Neuron (in vitro differentiated cells): ENCODE data around the gene DPP7.
"Not testable (repeated sequence)": the region's sequence is repeated elsewhere in the genome, so short reads cannot be mapped to it uniquely, and the experiment has no call there.

ENCODE experiments used
- H2AFZ ChIP-seq: one replicate; pipeline ENCODE4 v1.6.1; 2013; ENCODE audit warnings: low read depth, mild to moderate bottlenecking, inconsistent platforms, low read length, moderate library complexity
- H3K27me3 ChIP-seq: one replicate; pipeline ENCODE4 v1.6.1; 2013; ENCODE audit warnings: low read length; ENCODE audit not compliant: insufficient read depth
- H3K36me3 ChIP-seq: one replicate; pipeline ENCODE4 v1.6.1; 2013; ENCODE audit warnings: low read length; ENCODE audit not compliant: insufficient read depth
- H3K4me1 ChIP-seq: one replicate; pipeline ENCODE4 v1.6.1; 2013; ENCODE audit warnings: low read length; ENCODE audit not compliant: insufficient read depth
- H3K4me3 ChIP-seq: 2 replicates; pipeline ENCODE4 v1.5.1; 2013; ENCODE audit warnings: mild to moderate bottlenecking, low read length, moderate library complexity
- H3K9me3 ChIP-seq: one replicate; pipeline ENCODE4 v1.6.1; 2013; ENCODE audit warnings: low read length

The DPP7 gene

GRCh38 chr9:137130176-137130755, 15.7 kb upstream of the DPP7 start:
- no peaks in the 10 kb centered on the region for H3K9me3 ChIP-seq
- H3K27me3 ChIP-seq: no peaks in the 10 kb centered on the region
- peaks cover 12% of the 10 kb centered on the region for H3K4me1 ChIP-seq
- peak overlapping the region; percentile 86 for H3K4me3 ChIP-seq
- no peaks in the 10 kb centered on the region for H3K36me3 ChIP-seq
- H2AFZ ChIP-seq: peak overlapping the region; percentile 23

DNA sequence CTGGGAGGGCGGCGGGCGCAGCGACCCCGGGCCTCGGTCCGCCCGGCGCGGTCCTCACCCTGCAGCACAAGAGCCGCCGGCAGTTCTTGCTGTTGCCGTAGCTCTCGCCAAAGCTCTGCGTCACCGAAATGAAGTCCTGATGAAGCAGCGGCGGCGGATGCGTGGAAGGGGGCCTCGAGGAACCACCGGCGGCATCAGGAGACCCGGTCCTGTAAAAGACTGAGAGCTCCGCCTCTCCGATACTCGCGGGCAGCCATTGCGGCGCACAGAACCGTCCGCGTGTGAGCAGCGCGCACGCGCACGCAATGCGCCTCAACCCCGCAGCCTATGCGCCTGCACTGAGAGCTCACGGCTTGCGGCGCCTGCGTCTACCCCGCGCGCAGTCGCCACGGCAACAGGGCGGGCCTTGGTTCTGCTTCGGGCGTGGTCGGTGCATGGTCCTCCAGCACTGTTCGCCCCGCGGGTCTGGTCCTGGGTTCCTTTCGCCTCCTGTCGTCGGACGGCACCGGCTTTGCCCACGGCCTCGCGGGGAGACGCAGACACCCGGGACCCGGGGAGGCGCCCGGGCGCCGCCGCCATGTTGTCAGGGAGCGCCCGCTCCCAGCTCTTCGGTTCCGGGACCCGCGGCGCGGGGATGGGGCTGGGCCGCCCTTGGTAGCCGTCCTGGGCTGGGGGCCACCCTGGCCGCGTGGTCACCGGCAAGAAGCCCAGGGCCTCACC, 15.1 kb upstream of the DPP7 start:
- H3K27me3 ChIP-seq: no peaks in the 10 kb centered on the region
- no peaks in the 10 kb centered on the region for H3K36me3 ChIP-seq
- peaks cover 12% of the 10 kb centered on the region for H3K4me1 ChIP-seq
- H3K9me3 ChIP-seq: no peaks in the 10 kb centered on the region
- H2AFZ ChIP-seq: peak overlapping the region; percentile 23
- H3K4me3 ChIP-seq: peak overlapping the region; percentile 86

DNA sequence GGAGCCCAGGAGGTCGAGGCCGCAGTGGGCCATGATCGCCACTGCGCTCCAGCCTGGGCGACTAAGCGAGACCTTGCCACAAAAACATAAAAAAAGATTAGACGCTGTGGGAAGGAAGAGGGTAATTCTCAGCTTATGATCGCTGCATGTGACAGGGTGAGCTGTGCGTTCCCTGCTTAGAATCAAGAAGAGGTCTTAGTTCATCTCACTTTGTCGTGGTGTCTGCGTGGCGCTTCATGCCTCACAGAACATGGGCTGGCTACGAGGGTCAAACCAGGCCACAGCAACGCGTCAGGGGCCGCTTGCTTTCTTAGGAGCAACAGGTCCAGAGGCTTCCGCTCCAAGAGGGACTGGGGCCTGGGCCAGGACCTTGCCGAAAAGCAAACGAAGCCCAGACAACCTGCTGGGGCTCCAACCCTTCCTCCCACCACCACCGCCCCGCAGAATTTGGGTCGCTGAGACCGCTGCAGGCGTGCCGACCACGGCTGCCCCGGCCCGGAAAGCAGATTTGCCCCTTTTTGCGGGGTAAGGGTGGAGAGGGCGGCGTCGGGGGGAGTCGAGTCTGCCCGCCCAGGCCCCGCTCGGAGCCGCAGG, 14.4 kb upstream of the DPP7 start:
- Histone ChIP-seq H3K4me1 (peaks cover 12% of the 10 kb centered on the region), H2AFZ (peak overlapping the region; percentile 23), H3K4me3 (peak overlapping the region; percentile 86), H3K27me3 (no peaks in the 10 kb centered on the region), H3K36me3 (no peaks in the 10 kb centered on the region), H3K9me3 (no peaks in the 10 kb centered on the region)

GRCh38 chr9:137128158-137128861, 13.8 kb upstream of the DPP7 start:
- no peaks in the 10 kb centered on the region for H3K36me3 ChIP-seq
- peaks cover 12% of the 10 kb centered on the region for H3K4me1 ChIP-seq
- peak overlapping the region; percentile 86 for H3K4me3 ChIP-seq
- no peaks in the 10 kb centered on the region for H3K9me3 ChIP-seq
- H3K27me3 ChIP-seq: no peaks in the 10 kb centered on the region
- no peak overlapping the region for H2AFZ ChIP-seq

- H3K36me3 ChIP-seq: no peaks in the 10 kb centered on the region
- peaks cover 12% of the 10 kb centered on the region for H3K4me1 ChIP-seq
- H3K27me3 ChIP-seq: no peaks in the 10 kb centered on the region
- no peak overlapping the region for H2AFZ ChIP-seq
- H3K4me3 ChIP-seq: no peak overlapping the region
- H3K9me3 ChIP-seq: no peaks in the 10 kb centered on the region
Observed at GRCh38 chr9:137127301-137128157, 13.0 kb upstream of the DPP7 start.

DNA sequence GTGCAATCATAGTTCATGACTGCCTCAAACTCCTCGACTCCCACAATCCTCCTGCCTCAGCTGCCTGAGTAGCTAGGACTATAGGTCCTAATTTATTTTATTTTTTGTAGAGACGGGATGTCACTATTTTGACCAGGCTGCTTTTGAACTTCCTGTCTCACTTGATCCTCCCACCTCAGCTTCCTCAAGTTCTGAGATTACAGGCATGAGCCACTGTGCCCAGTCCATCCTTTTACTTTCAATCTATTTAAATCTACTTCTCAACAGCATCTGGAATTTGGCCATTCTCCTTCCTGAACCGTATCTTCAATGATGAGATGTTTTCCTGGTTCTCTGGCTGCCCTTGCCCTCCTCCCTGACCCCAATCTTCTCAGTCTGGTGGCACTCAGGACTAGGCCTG, 12.3 kb upstream of the DPP7 start:
- Histone ChIP-seq H3K9me3 (no peaks in the 10 kb centered on the region), H3K36me3 (no peaks in the 10 kb centered on the region), H3K4me3 (no peak overlapping the region), H2AFZ (no peak overlapping the region), H3K27me3 (no peaks in the 10 kb centered on the region), H3K4me1 (peaks cover 16% of the 10 kb centered on the region)

GRCh38 chr9:137123952-137124462, 9.5 kb upstream of the DPP7 start:
- not testable (repeated sequence) for H3K27me3 ChIP-seq, H3K9me3 ChIP-seq, H3K36me3 ChIP-seq, H3K4me3 ChIP-seq, H2AFZ ChIP-seq
- peaks cover 18% of the 10 kb centered on the region for H3K4me1 ChIP-seq

GRCh38 chr9:137123468-137123837, 8.9 kb upstream of the DPP7 start:
- Histone ChIP-seq H3K27me3 (no peaks in the 10 kb centered on the region), H2AFZ (no peak overlapping the region), H3K4me1 (peaks cover 13% of the 10 kb centered on the region), H3K9me3 (no peaks in the 10 kb centered on the region), H3K4me3 (no peak overlapping the region), H3K36me3 (no peaks in the 10 kb centered on the region)

DNA sequence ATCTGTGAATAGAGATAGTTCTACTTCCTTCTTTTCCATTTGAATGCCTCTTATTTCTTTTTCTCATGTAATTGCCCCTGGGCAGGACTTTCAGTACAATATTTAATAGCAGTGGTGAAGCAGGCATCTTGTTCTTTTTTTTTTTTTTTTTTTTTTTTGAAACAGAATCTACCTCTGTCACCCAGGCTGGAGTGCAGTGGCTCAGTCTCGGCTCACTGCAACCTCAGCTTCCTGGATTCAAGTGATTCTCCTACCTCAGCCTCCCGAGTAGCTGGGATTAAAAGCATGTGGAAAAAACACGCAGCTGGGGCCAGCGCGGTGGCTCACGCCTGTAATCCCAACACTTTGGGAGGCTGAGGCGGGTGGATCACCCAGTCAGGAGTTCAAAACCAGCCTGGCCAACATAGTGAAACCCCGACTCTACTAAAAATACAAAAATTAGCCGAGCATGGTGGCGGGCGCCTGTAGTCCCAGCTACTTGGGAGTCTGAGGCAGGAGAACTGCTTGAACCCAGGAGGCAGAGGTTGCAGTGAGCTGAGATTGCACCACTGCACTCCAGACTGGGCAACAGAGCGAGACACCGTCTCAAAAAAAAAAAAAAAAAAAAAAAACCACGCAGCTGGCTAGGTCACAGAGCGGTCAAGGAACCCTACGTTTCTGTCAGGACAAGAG, 8.4 kb upstream of the DPP7 start:
- not testable (repeated sequence) for H3K4me3 ChIP-seq, H3K36me3 ChIP-seq, H2AFZ ChIP-seq, H3K9me3 ChIP-seq, H3K4me1 ChIP-seq, H3K27me3 ChIP-seq

GRCh38 chr9:137121927-137122795, 7.6 kb upstream of the DPP7 start:
- H3K9me3 ChIP-seq, H2AFZ ChIP-seq, H3K4me3 ChIP-seq, H3K36me3 ChIP-seq, H3K27me3 ChIP-seq: not testable (repeated sequence)
- peaks cover 10% of the 10 kb centered on the region for H3K4me1 ChIP-seq

DNA sequence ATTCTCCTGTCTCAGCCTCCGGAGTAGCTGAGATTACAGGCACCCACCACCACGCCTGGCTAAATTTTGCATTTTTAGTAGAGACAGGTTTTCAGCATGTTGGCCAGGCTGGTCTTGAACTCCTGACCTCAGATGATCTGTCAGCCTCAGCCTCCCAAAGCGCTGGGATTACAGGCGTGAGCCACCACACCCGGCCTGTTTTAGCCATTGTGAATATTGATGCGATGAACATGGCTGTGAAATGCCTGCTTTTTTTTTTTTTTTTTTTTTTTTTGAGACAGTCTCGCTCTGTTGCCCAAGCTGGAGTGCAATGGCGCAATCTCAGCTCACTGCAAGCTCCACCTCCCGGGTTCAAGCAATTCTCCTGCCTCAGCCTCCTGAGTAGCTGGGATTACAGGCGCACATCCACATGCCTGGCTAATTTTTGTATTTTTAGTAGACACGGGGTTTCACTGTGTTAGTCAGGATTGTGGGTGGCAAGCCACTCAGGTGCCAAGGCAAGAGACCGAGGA, 3.6 kb upstream of the DPP7 start:
- not testable (repeated sequence) for H3K36me3 ChIP-seq, H3K27me3 ChIP-seq, H3K4me3 ChIP-seq, H2AFZ ChIP-seq, H3K9me3 ChIP-seq
- H3K4me1 ChIP-seq: peaks cover 22% of the 10 kb centered on the region
